Urothelium cell line (cell line): ENCODE data around the gene DYDC1.
"Not testable (repeated sequence)": the region's sequence is repeated elsewhere in the genome, so short reads cannot be mapped to it uniquely, and the experiment has no call there.

Experiments
- DNase-seq: peaks from one replicate; pipeline ENCODE4 v3.0.0; 2011; ENCODE audit warnings: low spot score, mixed read lengths
- FAIRE-seq: peaks from 2 replicates; lab custom pipeline; 2011; peaks lifted over from hg19 to GRCh38; lab: Jason Lieb, UNC

The DYDC1 gene

DNA sequence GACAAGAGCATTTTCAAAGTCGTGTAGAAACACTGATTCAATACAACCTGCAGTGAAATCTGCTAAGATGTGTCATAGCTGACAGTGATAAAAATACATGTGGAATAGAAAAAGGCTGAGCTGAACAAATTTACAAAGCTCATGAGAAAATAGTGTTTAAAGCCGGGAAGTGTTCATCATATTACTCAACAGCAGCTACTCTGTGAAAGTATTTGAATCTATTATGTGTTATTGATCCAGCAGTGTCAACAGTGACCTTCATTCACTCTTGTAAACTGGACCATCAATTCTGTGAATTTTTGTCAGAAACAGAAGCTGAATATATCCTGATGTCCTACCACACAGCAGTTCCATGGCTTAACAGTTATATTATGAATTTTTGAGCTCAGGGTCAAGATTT is 11.6 kb downstream of the DYDC1 start:
- DNase-seq: no peak
- FAIRE-seq: no peak

DNA sequence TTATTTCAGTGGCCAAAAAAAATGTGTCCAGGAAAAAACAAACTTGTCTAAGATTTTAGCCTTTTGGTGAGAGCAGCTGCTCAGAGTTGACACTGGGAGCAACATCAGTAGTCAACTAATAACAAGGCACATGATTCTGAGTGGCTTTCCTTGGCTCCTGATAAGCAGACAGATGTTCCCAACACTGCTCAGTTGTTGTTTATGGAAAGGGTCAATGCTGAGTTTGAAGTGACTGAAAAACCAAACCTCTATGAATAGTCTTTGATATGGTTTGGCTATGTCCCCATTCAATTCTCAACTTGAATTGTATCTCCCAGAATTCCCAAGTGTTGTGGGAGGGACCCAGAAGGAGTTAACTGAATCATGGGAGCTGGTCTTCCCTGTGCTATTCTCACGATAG is 12.3 kb downstream of the DYDC1 start:
- no peak for DNase-seq
- no peak for FAIRE-seq

DNA sequence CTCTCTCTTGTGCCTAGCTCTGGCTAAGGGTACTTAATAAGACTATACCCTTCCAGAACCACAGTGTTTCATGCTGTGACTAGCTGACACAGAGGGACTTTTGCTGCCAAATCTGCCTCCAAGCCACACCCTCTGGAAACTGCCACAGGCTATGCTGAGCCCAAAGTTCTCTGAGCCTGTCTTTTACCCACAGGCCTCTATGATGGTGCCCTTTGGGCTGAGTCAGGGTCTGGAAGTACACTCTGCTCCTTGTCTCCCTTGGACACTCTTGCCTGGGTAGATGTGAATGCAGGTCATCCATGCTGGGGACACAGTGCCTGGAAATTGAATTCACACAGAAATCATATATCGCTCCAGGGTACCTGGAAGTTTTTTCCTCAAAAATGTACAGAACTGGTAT is 22.6 kb downstream of the DYDC1 start:
- DNase-seq: no peak

DNA sequence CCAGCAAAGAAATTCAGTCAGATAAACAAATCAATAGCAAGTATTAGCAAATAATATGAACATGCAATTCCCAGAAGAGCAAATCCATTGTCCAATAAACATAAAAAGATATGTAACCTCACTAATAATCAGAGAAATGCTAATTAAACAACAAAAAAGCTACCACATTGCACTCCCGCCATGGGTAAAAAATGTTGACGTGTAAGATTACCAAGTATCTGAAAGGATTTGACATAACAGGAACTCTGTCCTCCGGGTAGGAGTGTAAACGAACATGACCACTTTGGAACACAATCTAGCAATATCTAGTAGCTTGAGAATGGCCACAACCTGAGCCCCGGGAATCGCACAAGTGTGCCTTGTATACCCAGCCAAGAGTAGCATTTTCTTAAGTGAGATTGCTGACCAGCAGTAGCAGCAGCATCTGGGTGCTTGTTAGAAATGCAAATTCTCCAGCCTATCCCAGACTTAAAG is 31.6 kb downstream of the DYDC1 start:
- FAIRE-seq: no peak
- DNase-seq: no peak

More for the DNA sequence above, 22.6 kb downstream of the DYDC1 start:
- no peak for FAIRE-seq

DNA sequence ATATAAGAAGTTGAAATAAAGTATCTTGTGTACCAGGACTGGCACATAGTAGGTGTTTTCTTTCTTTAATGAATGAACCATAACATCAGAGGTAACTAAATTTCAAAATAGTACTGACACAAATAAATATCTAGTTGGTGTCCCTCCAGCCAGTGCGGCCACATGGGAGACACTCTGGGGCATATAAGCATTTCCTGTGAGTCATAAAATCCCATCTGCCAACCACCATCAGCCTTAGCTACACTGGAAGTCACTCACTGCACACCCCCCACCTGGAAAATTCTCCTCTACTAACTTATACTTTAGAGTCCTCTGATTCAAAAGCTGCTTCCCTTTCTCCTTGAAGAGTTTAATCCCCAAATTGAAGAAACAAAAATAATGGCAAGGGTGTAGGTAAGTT is 32.5 kb downstream of the DYDC1 start:
- peak; percentile 60 for DNase-seq
- FAIRE-seq: no peak

DNA sequence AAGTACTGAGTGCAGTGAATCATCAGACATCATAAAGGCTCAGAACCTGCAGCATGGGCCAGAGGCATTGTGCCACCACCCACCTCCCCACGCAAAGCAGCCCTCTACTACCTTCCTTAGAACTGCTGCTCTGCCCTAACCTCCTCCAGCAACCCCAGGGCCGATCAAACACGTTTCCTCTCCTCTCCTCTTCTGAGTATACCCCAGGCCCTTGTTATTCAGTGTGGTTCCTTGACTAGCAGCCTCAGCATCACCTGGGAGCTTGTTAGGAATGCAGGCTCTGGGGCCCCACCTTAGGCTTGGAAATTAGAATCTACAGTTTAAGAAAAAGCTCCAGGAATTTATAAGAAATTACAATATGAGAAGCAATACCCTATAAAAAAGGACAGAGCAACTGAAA is 33.2 kb downstream of the DYDC1 start:
- DNase-seq: no peak

DNA sequence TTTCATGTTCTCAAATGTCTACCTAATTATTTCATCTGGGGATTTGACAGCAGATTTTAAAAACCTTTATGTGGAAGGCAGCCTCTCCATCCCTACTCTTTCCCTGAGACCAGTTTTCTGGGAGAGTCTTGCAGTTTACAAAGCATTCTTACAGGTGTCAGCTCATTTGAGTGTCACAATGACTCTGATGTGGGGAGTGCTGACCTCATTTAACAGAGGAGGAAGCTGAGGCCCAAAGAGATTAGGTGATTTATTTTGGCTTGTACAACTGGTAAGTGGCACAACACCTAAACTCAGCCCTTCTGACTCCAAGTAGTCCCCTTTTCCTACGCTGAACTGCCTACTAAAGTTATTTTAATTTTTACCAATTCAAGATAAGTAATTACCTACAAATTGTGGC is 33.8 kb downstream of the DYDC1 start:
- DNase-seq (no peak), FAIRE-seq (no peak)

More for the DNA sequence above, 33.2 kb downstream of the DYDC1 start:
- no peak for FAIRE-seq

DNA sequence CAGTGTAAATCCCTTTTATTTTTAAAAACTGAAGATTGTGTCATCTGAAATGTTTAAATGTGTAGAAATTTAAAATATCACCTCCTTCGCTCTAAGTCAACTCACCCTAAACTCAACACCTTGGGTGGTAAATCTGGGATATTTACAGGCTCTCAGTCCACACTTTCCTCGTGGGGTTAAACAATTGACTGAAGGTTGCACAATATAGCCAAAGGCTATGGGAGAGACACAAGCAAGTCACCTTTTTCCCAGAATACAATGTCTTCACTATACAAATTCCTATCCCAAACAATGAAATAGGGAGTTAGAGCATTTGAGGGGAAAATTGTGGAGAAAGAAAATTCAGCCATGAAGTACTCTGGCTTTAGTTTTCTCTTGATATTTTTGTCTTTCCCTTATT is 34.4 kb downstream of the DYDC1 start:
- DNase-seq (no peak), FAIRE-seq (no peak)

DNA sequence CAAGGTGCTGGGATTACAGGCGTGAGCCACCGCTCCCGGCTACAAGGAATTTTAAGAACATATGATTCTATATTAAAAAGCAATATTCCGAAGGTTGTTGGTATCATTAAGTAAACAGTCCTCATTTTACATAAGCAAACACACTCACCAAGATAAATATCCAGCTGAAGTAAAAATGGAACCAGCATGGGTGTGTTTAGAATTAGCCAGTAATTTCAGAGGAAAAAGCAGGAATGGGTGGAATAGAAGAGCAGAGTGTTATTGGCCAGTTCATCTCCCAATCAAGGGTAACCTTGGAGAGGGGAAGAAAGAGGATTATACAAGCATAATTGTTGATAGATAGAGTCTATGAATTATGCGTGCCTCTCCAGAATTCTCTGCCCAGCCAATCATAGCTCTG is 35.4 kb downstream of the DYDC1 start:
- FAIRE-seq: no peak
- DNase-seq: no peak

DNA sequence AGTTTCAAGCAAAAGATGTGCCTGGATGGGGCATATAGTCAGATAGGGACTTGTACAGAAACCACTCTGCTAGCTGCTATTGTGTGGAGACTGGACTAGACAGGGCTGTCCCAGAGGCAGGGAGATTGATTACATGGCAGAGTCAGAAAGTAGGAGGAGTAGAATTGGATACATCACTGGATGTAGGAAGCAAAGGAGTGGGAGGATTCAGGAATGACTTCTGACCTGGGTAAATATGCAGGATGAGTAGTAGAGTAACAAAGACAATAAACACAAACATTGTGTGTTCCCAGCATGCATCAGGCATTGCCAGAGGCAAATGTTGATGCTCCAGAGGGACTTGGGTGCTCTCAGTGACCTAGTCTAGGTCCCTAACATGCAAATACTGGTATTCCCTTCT is 36.2 kb downstream of the DYDC1 start:
- peak; percentile 40 for FAIRE-seq
- no peak for DNase-seq

DNA sequence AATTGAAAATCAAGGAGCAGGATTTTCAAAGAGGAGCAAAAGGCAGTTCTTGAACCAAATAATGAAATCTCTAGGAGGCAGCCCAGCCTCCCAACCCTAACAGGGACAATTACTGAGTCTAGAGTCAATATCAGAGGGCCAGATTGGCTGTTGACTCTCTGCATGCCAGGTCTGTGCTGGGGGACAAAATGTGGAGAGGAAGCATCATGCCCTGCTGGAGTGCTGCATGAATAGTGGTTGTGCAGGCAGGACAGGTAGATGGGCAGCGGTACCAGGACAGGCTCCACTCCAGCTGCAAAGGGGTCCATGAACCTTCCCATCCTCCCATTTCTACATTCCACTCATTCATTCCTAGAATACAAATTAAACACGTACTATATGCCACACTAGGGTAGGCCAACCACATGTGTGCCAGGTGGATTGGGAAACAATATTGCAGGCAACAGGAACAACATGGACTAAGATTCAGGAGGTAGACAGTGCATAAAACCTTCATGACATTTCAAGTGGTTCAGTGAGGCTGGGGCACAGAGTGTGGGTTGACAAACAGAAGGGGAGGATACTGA is 36.7 kb downstream of the DYDC1 start:
- DNase-seq (no peak), FAIRE-seq (peak; percentile 35)

DNA sequence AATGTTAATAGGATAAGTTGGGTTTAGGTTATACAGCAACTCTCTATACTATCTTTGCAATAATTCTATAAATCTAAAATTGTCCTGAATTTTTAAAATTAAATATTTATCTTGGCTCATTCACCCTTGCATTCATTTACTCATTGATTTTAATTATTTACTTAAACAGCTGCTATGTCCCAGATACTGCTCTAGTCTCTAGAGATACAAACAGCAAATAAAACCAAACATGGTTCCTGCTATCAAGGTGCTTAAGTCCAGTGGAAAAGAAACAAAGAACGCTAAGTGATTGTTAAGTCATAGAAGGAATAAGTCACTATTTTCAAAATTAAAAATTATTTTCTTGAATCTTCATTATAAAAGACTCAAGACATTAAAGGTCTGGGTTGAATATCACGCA is 37.2 kb downstream of the DYDC1 start:
- no peak for DNase-seq
- FAIRE-seq: no peak

DNA sequence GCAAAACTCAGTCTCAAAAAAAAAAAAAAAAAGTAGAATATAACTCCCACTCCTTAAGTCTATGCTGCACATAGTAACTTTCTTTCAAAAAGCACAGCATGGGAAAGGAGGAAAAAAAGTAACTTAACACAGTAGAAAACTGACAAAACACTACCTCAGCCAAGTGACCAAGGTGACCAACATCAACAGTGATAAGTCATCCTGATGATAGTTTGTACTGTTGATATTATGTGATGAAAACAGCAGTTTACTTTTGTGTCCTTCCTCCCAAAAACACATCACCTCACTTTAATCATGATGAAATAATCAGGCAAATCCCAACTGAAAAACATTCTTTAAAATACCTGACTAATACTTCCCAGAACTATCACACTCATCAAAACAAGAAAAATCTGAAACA is 37.8 kb downstream of the DYDC1 start:
- DNase-seq (no peak), FAIRE-seq (no peak)

DNA sequence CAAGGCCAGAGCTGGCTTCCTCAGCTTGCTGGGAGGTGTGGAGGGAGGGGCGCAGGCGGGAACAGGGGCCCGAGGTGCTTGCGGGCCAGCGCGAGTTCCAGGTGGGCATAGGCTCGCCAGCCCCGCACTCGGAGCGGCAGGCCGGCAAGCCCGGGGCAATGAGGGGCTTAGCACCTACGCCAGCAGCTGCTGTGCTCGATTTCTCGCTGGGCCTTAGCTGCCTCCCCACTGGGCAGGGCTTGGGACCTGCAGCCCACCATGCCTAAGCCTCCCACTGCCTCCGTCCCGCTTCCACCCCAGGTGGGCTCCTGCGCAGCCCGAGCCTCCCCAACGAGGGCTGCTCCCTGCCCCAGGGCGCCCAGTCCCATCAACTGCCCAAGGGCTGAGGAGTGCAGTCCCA is 41.2 kb downstream of the DYDC1 start:
- DNase-seq (no peak), FAIRE-seq (no peak)

DNA sequence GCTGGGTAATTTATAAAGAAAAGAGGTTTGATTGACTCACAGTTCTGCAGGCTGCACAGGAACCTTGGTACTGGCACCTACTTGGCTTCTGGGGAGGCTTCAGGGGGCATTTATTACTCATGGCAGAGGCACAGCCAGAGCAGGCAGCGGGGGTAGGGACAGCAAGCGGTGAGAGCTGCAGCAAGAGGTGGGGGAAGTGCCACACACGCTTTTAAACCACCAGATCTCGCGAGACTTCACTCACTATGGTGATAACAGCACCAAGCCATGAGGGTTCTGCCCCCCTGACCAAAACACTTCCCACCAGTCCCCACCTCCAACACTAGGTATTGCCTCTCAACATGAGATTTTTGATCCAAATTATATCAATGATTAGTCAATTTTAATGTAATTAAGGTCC is 43.0 kb downstream of the DYDC1 start:
- no peak for DNase-seq
- no peak for FAIRE-seq

DNA sequence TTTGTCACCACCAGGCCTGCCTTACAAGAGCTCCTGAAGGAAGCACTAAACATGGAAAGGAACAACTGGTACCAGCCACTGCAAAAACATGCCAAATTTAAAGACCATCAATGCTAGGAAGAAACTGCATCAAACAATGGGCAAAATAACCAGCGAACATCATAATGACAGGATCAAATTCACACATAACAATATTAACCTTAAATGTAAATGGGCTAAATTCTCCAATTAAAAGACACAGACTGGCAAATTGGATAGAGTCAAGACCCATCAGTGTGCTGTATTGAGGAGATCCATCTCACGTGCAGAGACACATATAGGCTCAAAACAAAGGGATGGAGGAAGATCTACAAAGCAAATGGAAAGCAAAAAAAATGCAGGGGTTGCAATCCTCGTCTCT is 50.6 kb downstream of the DYDC1 start:
- FAIRE-seq, DNase-seq: not testable (repeated sequence)

DNA sequence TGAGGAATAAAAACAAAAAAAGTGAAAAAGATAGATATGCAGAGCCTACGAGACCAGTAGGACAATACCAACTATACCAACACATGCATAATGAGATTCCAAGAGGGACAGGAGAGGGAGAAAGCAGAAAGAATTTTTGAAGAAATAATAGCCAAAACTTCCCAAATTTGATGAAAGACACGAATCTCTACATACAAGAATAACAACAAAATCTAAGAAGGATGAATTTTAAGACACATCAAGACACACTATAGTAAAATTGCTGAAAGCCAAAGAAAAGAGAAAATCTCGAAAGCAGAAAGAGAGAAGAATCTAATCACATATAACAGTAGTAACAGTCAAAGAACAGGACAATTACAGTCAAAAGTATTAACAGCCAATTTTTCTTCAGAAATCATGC is 59.6 kb downstream of the DYDC1 start:
- FAIRE-seq (no peak), DNase-seq (no peak)

DNA sequence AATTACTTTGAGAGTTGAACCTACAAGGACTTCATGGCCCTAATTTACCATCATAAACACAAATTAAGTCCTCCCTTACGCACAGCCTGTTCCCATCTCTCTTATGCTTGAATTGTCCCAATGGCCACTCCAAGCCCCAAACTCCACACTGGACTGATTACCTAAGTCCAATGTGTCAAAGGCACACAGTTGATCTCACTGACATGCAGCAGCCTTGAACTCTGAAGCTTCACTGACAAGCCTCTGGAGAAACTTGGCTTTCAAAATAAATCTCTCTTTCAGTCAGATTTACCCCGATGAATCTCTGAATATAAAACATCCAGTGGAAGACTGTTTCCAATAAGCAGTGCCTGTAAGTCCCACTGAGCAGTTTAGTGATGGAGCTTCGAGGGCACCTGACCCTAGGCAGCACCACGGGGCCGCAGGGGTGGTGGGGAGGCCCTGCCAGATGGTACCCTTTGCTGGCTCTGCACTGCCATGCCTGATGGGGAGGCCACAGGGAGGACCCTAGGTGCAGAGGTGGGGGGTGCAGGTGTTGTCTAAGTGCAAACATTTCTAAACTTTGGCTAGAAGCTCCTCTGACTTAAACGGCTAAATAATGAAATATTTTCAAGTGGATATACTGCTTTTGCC is 63.8 kb downstream of the DYDC1 start:
- FAIRE-seq: no peak
- no peak for DNase-seq

DNA sequence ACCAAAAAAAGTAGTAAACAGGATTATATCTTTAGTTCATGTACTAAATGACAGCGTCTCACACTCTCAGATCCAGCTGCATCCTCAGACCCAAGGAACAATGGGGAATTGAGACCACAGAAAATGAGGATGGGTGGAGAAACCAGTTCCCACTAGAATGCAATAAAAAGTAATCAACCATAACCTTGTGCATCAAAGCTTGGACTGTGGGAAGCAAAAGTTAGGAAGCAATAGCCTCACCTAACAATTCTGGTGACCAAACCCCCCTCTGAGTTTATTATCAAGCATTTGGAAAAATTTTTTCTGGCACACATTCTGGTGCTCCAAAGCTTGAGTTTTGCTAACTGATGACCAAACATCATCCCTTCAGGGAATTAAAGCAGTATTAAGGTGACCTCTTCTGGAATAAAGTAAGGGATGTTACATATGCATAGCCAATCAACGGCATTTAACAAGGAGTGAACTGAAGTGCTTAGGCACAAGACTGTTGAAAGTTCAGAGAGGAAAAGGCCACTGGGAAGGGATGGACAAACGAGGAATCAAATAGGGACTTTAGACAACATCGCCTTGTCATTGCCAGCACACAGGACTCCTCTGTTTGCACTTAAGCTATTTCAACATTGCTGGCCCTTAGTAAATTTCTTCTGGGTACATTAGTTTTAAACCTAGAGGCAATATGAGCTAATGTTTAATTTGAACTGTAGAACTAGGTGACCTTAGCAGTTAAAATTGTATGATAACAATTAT is 65.9 kb downstream of the DYDC1 start:
- DNase-seq (no peak), FAIRE-seq (no peak)

DNA sequence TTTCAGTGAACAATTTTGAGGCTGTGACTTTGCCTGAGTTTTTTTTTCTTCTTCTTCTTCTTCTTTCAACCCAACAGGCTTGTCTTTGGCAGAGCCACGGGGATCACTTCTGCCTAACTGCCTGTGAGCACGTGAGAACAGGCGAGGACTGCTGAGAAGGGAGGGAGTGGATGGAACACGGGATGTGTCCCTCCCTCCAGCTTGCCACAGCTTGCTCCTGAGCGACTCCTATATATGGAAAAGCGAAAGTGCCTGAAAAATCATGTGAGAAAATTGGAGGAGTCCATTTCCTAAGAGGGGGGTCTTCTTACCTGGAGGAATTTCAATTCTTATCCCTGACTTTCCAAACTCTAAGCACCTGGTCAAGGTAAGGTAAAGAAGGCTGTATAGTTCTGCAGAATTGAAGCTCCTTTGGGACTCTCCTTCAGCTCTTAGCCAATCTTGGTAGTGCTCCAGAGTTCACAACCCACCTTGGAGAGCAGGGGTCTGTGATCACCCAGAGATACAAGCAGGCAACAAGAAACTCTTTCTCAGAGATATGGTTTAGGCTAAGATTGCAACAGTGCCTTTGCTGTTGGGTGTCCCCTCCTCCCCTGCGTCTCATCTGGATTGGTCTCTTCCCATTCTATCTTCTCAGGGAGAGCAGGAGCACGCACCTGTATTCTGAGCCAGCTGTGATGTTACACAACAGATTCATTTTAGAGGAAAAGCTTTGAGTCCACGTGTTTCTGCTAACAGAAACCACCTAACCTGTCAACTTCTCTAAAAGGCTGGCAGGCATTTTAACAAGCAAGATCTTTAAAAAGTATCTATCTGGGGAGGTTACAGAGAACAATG is 66.9 kb downstream of the DYDC1 start, which contains the start of gene MAT1A:
Gene MAT1A (minus strand): TSS at position 208 of the 837 bp plus-strand sequence. CDS start 235 bp downstream, outside the sequence.
- no peak for DNase-seq
- FAIRE-seq: no peak

DNA sequence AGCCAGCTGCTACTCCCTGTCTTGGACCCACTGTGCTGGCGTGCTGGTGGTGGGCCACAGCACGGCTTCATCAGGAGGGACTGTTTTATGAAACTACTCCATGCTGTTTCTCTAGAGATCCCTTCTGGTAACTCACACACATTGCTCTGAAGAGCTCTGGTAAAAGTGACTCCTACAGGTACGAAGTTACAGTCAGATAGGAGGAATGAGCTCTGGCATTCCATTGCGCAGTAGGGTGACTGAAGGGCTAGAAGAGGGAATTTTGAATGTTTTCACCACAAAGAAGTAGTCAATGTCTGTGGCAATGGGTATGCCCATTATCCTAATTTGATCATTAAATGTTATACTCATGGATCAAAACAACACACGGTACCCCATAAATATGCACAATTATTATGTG is 67.7 kb downstream of the DYDC1 start:
- DNase-seq (no peak), FAIRE-seq (no peak)
